A549 treated with AZD9567 at 1 μM for 4 hours (cell line): ENCODE results near the gene RAP2A. TPM values are rescaled to one million over a fixed set of nuclear protein-coding genes. Genes with fewer than 3 reads are reported as not detected.

Experiments used
- total RNA-seq: library from RNA; stranded (reverse); fragments of 200-300 nt; extraction: Qiagen RNA extraction; gene quantifications from 5 replicates; pipeline ENCODE4 v1.2.3, GENCODE V29; 2022; ENCODE audit not compliant: insufficient read depth

RAP2A gene
- total RNA-seq: 3.9 to 6.3 TPM (median 5.7 TPM) in 5 replicates

DNA sequence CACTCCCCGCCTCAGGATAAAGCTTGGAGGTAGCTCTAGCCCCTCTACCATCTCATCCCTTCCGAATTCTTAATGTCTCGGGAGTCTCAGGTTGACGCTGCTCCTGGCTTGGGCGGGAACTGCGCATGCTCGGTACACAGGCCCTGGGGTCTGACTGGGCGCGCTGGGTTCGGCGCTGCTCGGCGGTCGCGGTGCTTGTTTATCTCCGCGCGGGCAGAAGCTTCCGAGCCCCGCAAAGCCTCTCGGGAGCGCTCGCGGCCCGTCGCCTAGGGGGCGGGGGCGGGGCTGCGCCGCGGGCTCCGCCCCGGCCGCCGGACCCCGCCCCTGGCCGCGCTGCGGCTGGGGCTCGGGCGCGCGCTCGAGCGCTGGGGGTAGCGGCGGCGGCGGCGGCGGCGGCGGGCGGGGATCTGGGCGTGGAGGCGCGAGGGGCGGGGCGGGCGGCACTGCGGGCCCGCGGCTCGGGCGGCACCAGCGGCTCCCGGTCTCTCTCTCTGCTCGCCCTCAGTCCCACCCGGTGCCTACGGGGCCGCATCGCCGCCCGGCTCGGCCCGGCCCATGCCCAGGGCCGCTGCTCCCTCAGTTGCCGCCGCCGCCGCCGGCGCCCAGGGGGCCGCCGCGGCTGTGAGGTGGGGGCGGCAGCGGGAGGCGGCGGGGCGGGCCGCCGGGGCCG, at the start of gene RAP2A:
Gene RAP2A (plus strand): TSS at position 443 of the 670 bp plus-strand sequence. CDS start 302 bp downstream, outside the sequence.

Other genes with a start within 250 kb of the RAP2A start
- 7.8 to 15.7 TPM (median 11.5 TPM) in 5 replicates for gene MBNL2, start 211.8 kb upstream of the RAP2A start, total RNA-seq